Lower lobe of right lung (tissue), 2 donors: Measurements from ENCODE around the gene MAP3K5. TPM values are rescaled to one million over a fixed set of nuclear protein-coding genes. Genes with fewer than 3 reads are reported as not detected.

Source experiments
- ATAC-seq, 2 donors: fragments of 200-7000 bp; cut with Tn5 transposase; one replicate each; pipeline ENCODE4 v1.9.1; 2020 to 2022; ENCODE audit warnings: mild to moderate bottlenecking in 2 of 2, moderate library complexity in 2 of 2
- DNase-seq: peaks from one replicate; pipeline ENCODE4 v3.0.0-alpha.2; 2020
- H3K27ac ChIP-seq: fragments of 200-600 bp; one replicate; pipeline ENCODE4 v1.8.0; 2022
- H3K27me3 ChIP-seq: fragments of 200-600 bp; one replicate; pipeline ENCODE4 v1.8.0; 2022; ENCODE audit warnings: low read depth
- H3K36me3 ChIP-seq: fragments of 200-600 bp; one replicate; pipeline ENCODE4 v1.8.0; 2022; ENCODE audit warnings: mild to moderate bottlenecking
- H3K4me1 ChIP-seq: fragments of 200-600 bp; one replicate; pipeline ENCODE4 v1.8.0; 2022
- H3K4me3 ChIP-seq: fragments of 200-600 bp; one replicate; pipeline ENCODE4 v1.8.0; 2022; ENCODE audit warnings: mild to moderate bottlenecking
- H3K9me3 ChIP-seq: fragments of 200-600 bp; one replicate; pipeline ENCODE4 v1.8.0; 2022
- intact Hi-C: fragments of 100-400 bp; cut with DNase I; formaldehyde crosslinking; loops from one replicate; pipeline ENCODE4 v1.11.0; 2022
- total RNA-seq: library from RNA; stranded (reverse); fragmentation: NEBNext Ultra II Directional; extraction: Animal tissue kit (Norgen Biotek cat#: 25700); gene quantifications from one replicate; pipeline ENCODE4 v1.2.1, GENCODE V29; 2021
- TF ChIP-seq, protein P1 (sequence below): fragments of 200-600 bp; IDR thresholded peaks from one replicate; pipeline ENCODE4 v1.8.0; 2022; ENCODE audit warnings: antibody characterized with exemption, mild to moderate bottlenecking
- donor health status: DM: no; HTN: yes; CAD: no; lungs with severe emphysema.

The MAP3K5 gene
- total RNA-seq, 1 donor from 2014 or later = 32.0 TPM

DNA sequence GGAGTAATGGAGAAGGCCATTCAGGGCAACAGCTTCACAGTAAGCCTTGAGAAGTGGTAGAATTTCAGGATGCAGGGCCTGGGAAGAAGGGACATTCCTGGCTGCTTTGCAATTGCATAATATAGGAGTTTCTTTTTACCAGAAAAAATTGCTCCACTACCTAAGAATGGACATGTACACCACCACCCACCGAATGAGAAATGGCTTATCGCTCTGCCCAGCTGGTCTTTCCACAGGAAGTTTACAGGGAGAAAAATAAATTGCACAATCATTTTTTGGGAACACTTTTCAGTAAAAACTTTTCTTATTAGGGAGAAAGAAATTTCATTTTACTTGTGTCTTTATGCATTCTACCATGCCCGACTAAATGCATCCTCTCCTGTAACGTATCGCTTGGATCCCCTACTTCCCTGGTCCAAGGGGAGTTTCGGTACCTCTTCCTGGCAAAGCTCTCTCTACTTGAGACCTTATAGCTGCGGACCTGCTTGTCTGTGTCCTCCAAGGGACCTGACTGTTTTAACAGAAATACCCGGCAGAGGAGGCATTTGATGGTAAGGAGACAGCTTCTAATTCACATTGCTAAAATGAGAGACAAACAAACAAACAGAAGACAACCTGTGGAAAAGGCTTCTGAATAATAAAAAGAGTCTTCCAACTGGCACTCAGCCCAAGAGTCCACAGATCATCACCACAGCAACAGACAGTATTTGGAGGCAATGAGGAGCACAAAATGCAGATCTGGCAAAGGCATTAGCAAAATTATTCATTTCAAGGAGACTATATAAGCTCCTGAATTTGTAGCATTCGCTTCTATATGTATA lies 54.2 kb downstream of the MAP3K5 start:
- Histone ChIP-seq H3K27me3 (no peaks in the 10 kb centered on the region), H3K4me1 (peaks cover 21% of the 10 kb centered on the region), H3K9me3 (no peaks in the 10 kb centered on the region), H3K4me3 (peak overlapping the region; percentile 23), H3K36me3 (no peaks in the 10 kb centered on the region), H3K27ac (peak overlapping the region; percentile 66)
- TF ChIP-seq, protein P1, sequence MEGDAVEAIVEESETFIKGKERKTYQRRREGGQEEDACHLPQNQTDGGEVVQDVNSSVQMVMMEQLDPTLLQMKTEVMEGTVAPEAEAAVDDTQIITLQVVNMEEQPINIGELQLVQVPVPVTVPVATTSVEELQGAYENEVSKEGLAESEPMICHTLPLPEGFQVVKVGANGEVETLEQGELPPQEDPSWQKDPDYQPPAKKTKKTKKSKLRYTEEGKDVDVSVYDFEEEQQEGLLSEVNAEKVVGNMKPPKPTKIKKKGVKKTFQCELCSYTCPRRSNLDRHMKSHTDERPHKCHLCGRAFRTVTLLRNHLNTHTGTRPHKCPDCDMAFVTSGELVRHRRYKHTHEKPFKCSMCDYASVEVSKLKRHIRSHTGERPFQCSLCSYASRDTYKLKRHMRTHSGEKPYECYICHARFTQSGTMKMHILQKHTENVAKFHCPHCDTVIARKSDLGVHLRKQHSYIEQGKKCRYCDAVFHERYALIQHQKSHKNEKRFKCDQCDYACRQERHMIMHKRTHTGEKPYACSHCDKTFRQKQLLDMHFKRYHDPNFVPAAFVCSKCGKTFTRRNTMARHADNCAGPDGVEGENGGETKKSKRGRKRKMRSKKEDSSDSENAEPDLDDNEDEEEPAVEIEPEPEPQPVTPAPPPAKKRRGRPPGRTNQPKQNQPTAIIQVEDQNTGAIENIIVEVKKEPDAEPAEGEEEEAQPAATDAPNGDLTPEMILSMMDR = no peak
- intact Hi-C loops = no loop called here
- peak; percentile 67 to 73 for ATAC-seq
- DNase-seq = no peak

DNA sequence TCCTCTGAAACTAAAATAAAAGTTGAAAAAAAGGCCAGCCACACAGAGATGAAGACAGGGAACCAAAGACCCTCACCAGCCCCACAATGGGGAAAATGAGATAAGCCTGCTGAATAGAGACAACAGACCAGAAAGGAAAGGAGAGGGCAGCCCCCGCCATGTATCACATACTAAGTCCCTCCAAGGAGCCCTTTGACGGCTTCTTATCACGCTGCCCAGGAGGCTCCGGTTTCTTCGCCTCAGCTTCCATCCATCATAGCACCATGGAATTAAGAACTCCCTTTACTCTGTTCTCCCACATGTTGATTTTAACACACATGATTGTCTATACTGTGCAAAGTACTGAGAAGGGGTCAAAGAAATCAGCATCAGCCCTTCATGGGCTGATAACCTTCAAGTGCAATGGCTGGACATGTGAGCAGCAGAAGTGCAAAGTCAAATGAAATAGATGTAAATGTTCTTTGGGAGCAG lies 54.9 kb downstream of the MAP3K5 start:
- H3K36me3 ChIP-seq = no peaks in the 10 kb centered on the region
- ATAC-seq = no peak
- no peak overlapping the region for H3K4me3 ChIP-seq
- TF ChIP-seq, protein P1 = no peak
- peak overlapping the region; percentile 66 for H3K27ac ChIP-seq
- intact Hi-C loops = no loop called here
- peaks cover 21% of the 10 kb centered on the region for H3K4me1 ChIP-seq
- no peak for DNase-seq
- no peaks in the 10 kb centered on the region for H3K9me3 ChIP-seq
- H3K27me3 ChIP-seq = no peaks in the 10 kb centered on the region

DNA sequence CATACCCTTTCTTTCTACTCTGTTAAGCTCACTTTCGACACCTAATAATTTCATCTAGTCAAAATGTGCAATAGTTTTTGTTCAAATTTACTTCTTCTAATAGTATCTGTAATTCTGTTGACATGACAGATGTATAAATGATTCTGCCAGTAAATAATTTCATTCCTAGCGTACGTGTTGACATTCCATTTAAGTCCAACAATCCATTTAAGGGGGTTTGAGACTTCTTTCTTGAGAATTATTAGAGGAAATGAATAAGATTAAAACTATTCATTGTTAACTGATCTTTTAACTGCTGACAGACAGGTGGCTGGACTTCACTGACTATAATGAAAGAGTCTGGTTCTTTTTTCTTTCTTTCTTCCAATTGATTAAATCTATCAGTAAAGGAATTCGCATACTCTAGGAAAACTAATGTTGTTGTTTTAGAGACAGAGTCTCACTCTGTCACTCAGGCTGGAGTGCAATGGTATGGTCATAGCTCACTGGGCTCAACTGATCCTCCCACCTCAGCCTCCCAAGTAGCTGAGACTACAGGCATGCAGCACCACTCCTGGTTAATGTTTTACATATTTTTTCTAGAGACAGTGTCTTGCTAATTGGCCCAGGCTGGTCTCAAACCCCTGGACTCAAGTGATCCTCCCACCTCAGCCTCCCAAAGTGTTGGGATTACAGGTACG lies 55.9 kb downstream of the MAP3K5 start:
- no peak for DNase-seq
- ATAC-seq = no peak
- H3K36me3 ChIP-seq = no peaks in the 10 kb centered on the region
- H3K4me3 ChIP-seq = no peak overlapping the region
- H3K27ac ChIP-seq = no peak overlapping the region
- peaks cover 21% of the 10 kb centered on the region for H3K4me1 ChIP-seq
- TF ChIP-seq, protein P1 = no peak
- intact Hi-C loops = no loop called here
- H3K27me3 ChIP-seq = no peaks in the 10 kb centered on the region
- no peaks in the 10 kb centered on the region for H3K9me3 ChIP-seq

DNA sequence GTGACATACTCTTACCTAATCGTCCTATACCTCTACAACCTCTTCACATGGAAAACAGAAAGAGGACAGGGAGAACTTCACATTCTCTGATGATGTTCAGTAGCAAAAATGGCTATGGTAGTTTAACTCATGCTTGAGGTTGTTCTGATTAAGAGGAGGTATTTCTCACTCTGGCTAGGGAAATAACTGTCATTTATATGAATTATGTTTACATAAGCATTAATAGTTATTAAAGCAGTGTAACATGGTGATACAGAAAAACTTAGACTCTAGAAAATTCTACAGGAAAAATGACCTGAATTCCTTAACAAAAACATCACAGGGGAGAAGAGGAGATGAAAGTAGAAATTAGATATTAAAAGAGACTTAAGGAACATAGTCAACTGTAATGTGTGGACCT lies 57.3 kb downstream of the MAP3K5 start:
- H3K4me3 ChIP-seq = no peak overlapping the region
- no peak overlapping the region for H3K27ac ChIP-seq
- ATAC-seq = no peak
- TF ChIP-seq, protein P1 = no peak
- no peaks in the 10 kb centered on the region for H3K9me3 ChIP-seq
- DNase-seq = no peak
- no peaks in the 10 kb centered on the region for H3K36me3 ChIP-seq
- intact Hi-C loops = no loop called here
- H3K4me1 ChIP-seq = peaks cover 21% of the 10 kb centered on the region
- H3K27me3 ChIP-seq = no peaks in the 10 kb centered on the region

DNA sequence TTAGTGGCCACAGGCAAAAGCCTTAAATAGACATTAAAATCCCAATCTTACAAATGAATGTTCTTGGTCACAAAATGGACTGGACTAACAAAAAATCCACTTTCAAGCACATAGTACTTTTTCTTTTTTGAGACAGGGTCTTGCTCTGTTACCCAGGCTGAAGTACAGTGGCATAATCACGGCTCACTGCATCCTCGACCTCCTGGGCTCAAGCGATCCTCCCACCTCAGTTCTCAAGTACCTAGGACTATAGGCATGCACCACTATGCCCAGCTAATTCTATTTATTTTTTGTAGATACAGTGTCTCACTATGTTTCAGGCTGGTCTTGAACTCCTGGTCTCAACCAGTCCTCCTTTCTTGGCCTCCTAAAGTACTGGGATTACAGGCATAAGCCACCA lies 59.4 kb downstream of the MAP3K5 start:
- ATAC-seq = no peak
- Histone ChIP-seq H3K9me3 (no peaks in the 10 kb centered on the region), H3K36me3 (no peaks in the 10 kb centered on the region), H3K27ac (no peak overlapping the region), H3K27me3 (no peaks in the 10 kb centered on the region), H3K4me1 (peaks cover 20% of the 10 kb centered on the region), H3K4me3 (no peak overlapping the region)
- DNase-seq = no peak
- intact Hi-C loops = no loop called here
- TF ChIP-seq, protein P1 = no peak
